Colonic mucosa (tissue), 4 donors: Measurements from ENCODE around the gene HECW1. TPM values are rescaled to one million over a fixed set of nuclear protein-coding genes. Genes with fewer than 3 reads are reported as not detected.
"Not testable (repeated sequence)": the region's sequence is repeated elsewhere in the genome, so short reads cannot be mapped to it uniquely, and the experiment has no call there.

ENCODE experiments used
- DNase-seq: peaks from one replicate; pipeline ENCODE4 v3.0.0-alpha.2; 2020
- H3K27ac ChIP-seq: fragments of 200-600 bp; one replicate; pipeline ENCODE4 v1.8.0; 2021
- H3K27me3 ChIP-seq: fragments of 200-600 bp; one replicate; pipeline ENCODE4 v1.8.0; 2021
- H3K36me3 ChIP-seq: fragments of 200-600 bp; one replicate; pipeline ENCODE4 v1.8.0; 2021
- H3K4me1 ChIP-seq: fragments of 200-600 bp; one replicate; pipeline ENCODE4 v1.8.0; 2021; ENCODE audit warnings: mild to moderate bottlenecking
- H3K4me3 ChIP-seq: fragments of 200-600 bp; one replicate; pipeline ENCODE4 v1.8.0; 2021
- H3K9ac ChIP-seq, 2 donors: one replicate each; pipeline ENCODE4 v1.7.0; 2013; ENCODE audit warnings: control low read depth in 2 of 2, low read depth in 2 of 2, low read length in 2 of 2
- H3K9me3 ChIP-seq: fragments of 200-600 bp; one replicate; pipeline ENCODE4 v1.8.0; 2021
- CTCF ChIP-seq: fragments of 200-600 bp; IDR thresholded peaks from one replicate; pipeline ENCODE4 v1.8.0; 2022; ENCODE audit warnings: antibody characterized with exemption, mild to moderate bottlenecking
- intact Hi-C: fragments of 100-400 bp; cut with DNase I; formaldehyde crosslinking; loops from one replicate; pipeline ENCODE4 v1.14.1; 2022
- total RNA-seq, 2 donors: library from RNA; stranded (reverse); fragmentation: NEBNext Ultra II Directional in 1 of 2; extraction: Animal tissue kit (Norgen Biotek cat#: 25700) in 1 of 2; gene quantifications; one replicate each; pipeline ENCODE4 v1.2.1, GENCODE V29; 2021
- donor health status: healthy.
- donor health status: DM: no; HTN: no; CAD: no.
- donor health status: DM: no; HTN: no; CAD: no.

Gene HECW1
- total RNA-seq = under 1 TPM; 0.35 to 0.40 TPM

GRCh38 chr7:43112459-43112940, at the start of gene HECW1:
Gene HECW1, plus strand, starts transcription at chr7:43112647. Its CDS starts 131,259 bp downstream, at chr7:43243906.
- H3K4me1 ChIP-seq = no peaks in the 10 kb centered on the region
- H3K9me3 ChIP-seq = no peaks in the 10 kb centered on the region
- H3K9ac ChIP-seq = no peak within 1 kb of the TSS
- TF ChIP-seq CTCF = no peak
- DNase-seq = no peak
- intact Hi-C loops = loop anchor here (10.0 kb wide), 1 partner anchor 168 kb away; no protein-coding TSS in a partner anchor
- peaks cover 34% of the 10 kb centered on the region for H3K27me3 ChIP-seq
- H3K36me3 ChIP-seq = no peaks in the 10 kb centered on the region
- peak within 1 kb of the TSS; percentile 22 for H3K4me3 ChIP-seq
- no peak within 1 kb of the TSS for H3K27ac ChIP-seq

- H3K27me3 ChIP-seq = no peaks in the 10 kb centered on the region
- DNase-seq = no peak
- intact Hi-C loops = no loop called here
- no peak overlapping the region for H3K27ac ChIP-seq
- H3K9me3 ChIP-seq = no peaks in the 10 kb centered on the region
- H3K9ac ChIP-seq = no peak overlapping the region
- no peaks in the 10 kb centered on the region for H3K4me1 ChIP-seq
- H3K4me3 ChIP-seq = no peak overlapping the region
- H3K36me3 ChIP-seq = no peaks in the 10 kb centered on the region
- TF ChIP-seq CTCF = no peak
These were observed 40.8 kb upstream of the HECW1 start for GRCh38 chr7:43071604-43072003.

- no peak overlapping the region for H3K27ac ChIP-seq
- DNase-seq = no peak
- no peaks in the 10 kb centered on the region for H3K27me3 ChIP-seq
- no peaks in the 10 kb centered on the region for H3K4me1 ChIP-seq
- no peaks in the 10 kb centered on the region for H3K9me3 ChIP-seq
- no peaks in the 10 kb centered on the region for H3K36me3 ChIP-seq
- no peak overlapping the region for H3K4me3 ChIP-seq
- intact Hi-C loops = no loop called here
- no peak for TF ChIP-seq CTCF
- no peak overlapping the region for H3K9ac ChIP-seq
These were observed 39.9 kb upstream of the HECW1 start for GRCh38 chr7:43072530-43072929.

- intact Hi-C loops, H3K9me3 ChIP-seq, H3K9ac ChIP-seq, H3K4me1 ChIP-seq, H3K36me3 ChIP-seq, DNase-seq, H3K27me3 ChIP-seq, H3K27ac ChIP-seq, H3K4me3 ChIP-seq: not testable (repeated sequence)
These were observed 38.6 kb upstream of the HECW1 start for GRCh38 chr7:43073811-43074210.

- intact Hi-C loops = no loop called here
- no peak for DNase-seq
- H3K4me1 ChIP-seq = no peaks in the 10 kb centered on the region
These were observed 36.2 kb upstream of the HECW1 start for GRCh38 chr7:43076189-43076605.

More at GRCh38 chr7:43076189-43076605, 36.2 kb upstream of the HECW1 start:
- no peaks in the 10 kb centered on the region for H3K36me3 ChIP-seq
- no peak for TF ChIP-seq CTCF
- H3K9me3 ChIP-seq = no peaks in the 10 kb centered on the region
- no peak overlapping the region for H3K27ac ChIP-seq
- no peak overlapping the region for H3K4me3 ChIP-seq
- no peaks in the 10 kb centered on the region for H3K27me3 ChIP-seq
- no peak overlapping the region for H3K9ac ChIP-seq
